ENCODE data around the gene MSMO1. TPM values are rescaled to one million over a fixed set of nuclear protein-coding genes. Genes with fewer than 3 reads are reported as not detected.

The MSMO1 gene
- total and polyA plus RNA-seq, 2 donors (not counting 1 experiment from before 2014, with no cell fraction given): 7.3 to 30.8 TPM

DNA sequence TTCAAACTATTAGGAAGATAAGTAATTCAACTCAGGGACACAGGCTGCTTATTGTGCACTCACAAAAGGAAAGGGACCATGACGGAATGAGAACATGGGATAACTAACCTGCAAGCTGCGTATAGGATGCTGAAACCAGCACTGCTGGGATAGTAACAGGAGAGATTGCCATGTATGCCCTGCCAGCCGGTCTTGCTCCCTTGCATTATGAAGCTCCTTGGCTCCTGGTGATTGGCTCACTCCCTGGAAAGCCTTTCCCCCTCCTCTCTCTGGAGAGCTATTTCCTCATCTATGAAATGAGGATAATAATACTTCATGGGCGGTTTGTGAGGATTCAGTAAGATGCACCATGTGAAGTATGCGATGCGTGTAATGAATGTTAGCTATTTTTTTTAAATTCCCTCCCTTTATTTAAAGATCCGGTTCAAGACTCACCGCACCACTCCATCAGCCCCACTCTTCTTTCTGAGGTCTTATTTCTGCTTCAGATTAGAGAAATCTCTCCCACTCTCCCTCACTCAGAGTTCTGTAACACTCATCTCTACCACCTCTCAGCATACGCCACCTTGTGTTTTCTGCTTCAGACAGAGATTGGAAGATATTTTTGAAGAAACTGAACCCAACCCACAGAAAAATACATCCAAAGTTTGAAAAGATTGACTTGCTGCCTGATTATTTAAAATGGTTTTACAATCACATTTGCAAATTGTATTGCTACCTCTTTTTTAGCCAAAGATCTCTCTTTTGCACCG lies 18.4 kb downstream of the MSMO1 start:
- H3K27ac ChIP-seq (ENCODE audit: low read length in 2 of 2): no peak overlapping the region
- no peaks in the 10 kb centered on the region for H4K20me1 ChIP-seq (ENCODE audit: control insufficient read depth, insufficient read depth, low read length, poor library complexity, severe bottlenecking)
- intact Hi-C loops (cut with micrococcal nuclease): no loop called here
- H3K4me3 ChIP-seq (ENCODE audit: control extremely low read depth in 1 of 5, extremely low read depth in 1 of 5, insufficient read depth in 1 of 5, low read depth in 2 of 5, low read length in 4 of 5): no peak overlapping the region
- H3K27me3 ChIP-seq (replicated peaks in 1 of 4; ENCODE audit: control extremely low read depth in 1 of 4, control insufficient read depth in 3 of 4, insufficient read depth in 4 of 4, low read length in 3 of 4): no peaks in the 10 kb centered on the region
- no peak for ATAC-seq (ENCODE audit: low read depth)
- H3K4me3 Mint-ChIP-seq: no peak overlapping the region
- H3K79me2 ChIP-seq (ENCODE audit: control insufficient read depth, insufficient read depth, low read length): no peaks in the 10 kb centered on the region
- ChIA-PET POLR2A (no interaction called here), CTCF (interaction anchor here (0.7 to 6.2 kb wide), 5 partner anchors 12 to 214 kb away, joined by 3 to 96 read pairs (median 4); no protein-coding TSS in a partner anchor)
- H3K27ac Mint-ChIP-seq: no peak overlapping the region
- 90% methylated on average over 4 of the region's 10 CpGs for WGBS (ENCODE audit: insufficient coverage)
- peaks cover 2% of the 10 kb centered on the region for H3K4me1 Mint-ChIP-seq
- peaks cover 5 to 8% of the 10 kb centered on the region in 2 experiments for H3K36me3 ChIP-seq (replicated peaks in 1 of 2; ENCODE audit: control extremely low read depth in 1 of 2, control insufficient read depth in 1 of 2, extremely low read depth in 1 of 2, insufficient read depth in 2 of 2, low read length in 1 of 2)
- H3K4me2 ChIP-seq (replicated peaks; ENCODE audit: low read depth, low read length, poor library complexity, severe bottlenecking): no peak overlapping the region
- H2AFZ ChIP-seq (ENCODE audit: insufficient read depth, low read depth, low read length, poor library complexity, severe bottlenecking): no peak overlapping the region
- DNase-seq: no peak
- no peaks in the 10 kb centered on the region for H3K9me3 Mint-ChIP-seq (ENCODE audit: insufficient read depth)
- H3K9ac ChIP-seq (ENCODE audit: low read length): no peak overlapping the region
- H3K4me1 ChIP-seq (ENCODE audit: control insufficient read depth in 2 of 2, insufficient read depth in 2 of 2, low read length in 2 of 2): no peaks in the 10 kb centered on the region
- peaks cover 8% of the 10 kb centered on the region for H3K27me3 Mint-ChIP-seq
- TF ChIP-seq EZH2 (IDR thresholded peaks at IDR 0.05; ENCODE audit: borderline replicate concordance, insufficient read depth, low read depth, low read length, poor library complexity, severe bottlenecking) (no peak), CTCF (IDR thresholded peaks at IDR 0.05) (no peak)
- no peaks in the 10 kb centered on the region for H3K9me3 ChIP-seq (ENCODE audit: control extremely low read depth in 1 of 3, control insufficient read depth in 2 of 3, insufficient read depth in 1 of 3, low read length in 2 of 3)

All from B cell (primary cell).